Myocyte (in vitro differentiated cells): ENCODE measurements around the gene STXBP3. TPM values are rescaled to one million over a fixed set of nuclear protein-coding genes. Genes with fewer than 3 reads are reported as not detected.
"Not testable (repeated sequence)": the region's sequence is repeated elsewhere in the genome, so short reads cannot be mapped to it uniquely, and the experiment has no call there.

Source experiments
- DNase-seq: peaks from one replicate; pipeline ENCODE4 v3.0.0-alpha.2; 2012; ENCODE audit warnings: low read depth
- polyA plus RNA-seq: library from polyadenylated mRNA; unstranded; fragments of >200 nt; gene quantifications from one replicate; pipeline ENCODE4 v1.2.1, GENCODE V29; 2012; ENCODE audit warnings: missing spikeins
- total RNA-seq: library from RNA; depleted of rRNA; stranded (reverse); fragments of >200 nt; gene quantifications from 2 replicates; pipeline ENCODE4 v1.2.3, GENCODE V29; 2014

Gene STXBP3, protein sequence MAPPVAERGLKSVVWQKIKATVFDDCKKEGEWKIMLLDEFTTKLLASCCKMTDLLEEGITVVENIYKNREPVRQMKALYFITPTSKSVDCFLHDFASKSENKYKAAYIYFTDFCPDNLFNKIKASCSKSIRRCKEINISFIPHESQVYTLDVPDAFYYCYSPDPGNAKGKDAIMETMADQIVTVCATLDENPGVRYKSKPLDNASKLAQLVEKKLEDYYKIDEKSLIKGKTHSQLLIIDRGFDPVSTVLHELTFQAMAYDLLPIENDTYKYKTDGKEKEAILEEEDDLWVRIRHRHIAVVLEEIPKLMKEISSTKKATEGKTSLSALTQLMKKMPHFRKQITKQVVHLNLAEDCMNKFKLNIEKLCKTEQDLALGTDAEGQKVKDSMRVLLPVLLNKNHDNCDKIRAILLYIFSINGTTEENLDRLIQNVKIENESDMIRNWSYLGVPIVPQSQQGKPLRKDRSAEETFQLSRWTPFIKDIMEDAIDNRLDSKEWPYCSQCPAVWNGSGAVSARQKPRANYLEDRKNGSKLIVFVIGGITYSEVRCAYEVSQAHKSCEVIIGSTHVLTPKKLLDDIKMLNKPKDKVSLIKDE
- total RNA-seq = 40.0 and 65.7 TPM in 2 replicates
- 11.8 TPM for polyA plus RNA-seq

DNA sequence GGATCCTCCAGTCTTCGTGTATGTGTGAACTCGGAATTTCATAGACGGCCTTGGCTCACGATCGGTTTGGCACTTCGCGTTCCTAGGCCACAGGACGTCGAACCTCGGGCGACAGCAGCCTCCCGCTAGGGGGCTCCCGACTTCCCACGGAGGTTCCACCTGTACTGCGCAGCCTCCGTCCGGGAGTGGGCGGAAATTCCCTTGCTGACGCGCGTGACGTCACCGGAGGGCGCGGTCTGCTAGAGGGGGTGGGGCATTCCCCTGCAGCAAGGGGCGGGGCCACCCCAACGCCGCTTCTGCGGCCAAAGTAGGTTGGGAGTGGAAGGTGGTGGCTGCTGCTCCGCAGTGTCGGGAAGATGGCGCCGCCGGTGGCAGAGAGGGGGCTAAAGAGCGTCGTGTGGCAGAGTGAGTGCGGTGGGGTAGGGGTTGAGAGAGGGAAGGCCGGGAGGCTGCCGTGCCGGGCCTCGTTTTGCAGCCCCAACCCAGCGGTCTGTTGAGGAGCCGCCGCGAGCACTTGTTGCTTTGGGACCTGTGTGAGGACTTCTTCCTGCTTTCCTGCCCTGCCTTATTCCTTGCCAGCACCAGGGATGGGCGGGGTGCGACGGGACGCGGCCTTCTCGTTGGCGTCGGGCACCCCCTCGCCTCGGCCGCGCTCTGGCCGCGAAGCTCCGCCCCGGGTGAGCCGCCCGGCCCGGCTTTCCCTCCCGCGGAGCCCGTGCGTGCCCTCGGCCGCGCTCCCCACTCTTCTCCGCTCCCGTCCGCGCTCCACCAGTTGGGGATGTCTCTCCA is at the start of gene STXBP3:
TSS of gene STXBP3 (plus strand) at position 293 of the 789 bp plus-strand sequence. CDS start at position 357, 64 bp downstream.
- peak; percentile 97 for DNase-seq

DNA sequence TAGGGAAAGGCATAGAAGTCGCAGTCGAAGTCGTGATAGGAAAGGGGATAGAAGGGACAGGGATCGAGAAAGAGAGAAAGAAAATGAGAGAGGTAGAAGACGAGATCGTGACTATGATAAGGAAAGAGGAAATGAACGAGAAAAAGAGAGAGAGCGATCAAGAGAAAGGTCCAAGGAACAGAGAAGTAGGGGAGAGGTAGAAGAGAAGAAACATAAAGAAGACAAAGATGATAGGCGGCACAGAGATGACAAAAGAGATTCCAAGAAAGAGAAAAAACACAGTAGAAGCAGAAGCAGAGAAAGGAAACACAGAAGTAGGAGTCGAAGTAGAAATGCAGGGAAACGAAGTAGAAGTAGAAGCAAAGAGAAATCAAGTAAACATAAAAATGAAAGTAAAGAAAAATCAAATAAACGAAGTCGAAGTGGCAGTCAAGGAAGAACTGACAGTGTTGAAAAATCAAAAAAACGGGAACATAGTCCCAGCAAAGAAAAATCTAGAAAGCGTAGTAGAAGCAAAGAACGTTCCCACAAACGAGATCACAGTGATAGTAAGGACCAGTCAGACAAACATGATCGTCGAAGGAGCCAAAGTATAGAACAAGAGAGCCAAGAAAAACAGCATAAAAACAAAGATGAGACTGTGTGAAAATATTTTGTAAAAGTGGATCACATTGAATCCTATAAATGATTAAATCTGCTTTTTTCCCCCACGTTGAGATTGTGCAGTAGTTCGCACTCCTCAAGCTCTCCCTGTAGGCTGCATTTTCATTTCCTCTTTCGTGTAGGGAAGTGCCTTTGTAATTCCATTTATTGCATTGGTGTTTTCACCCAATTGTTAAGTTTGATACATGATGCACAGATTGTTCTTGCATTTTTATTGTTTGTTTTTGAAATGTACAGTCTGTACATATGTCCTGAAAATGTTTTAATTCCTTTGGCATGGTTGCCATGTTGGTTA is 46.8 kb upstream of the STXBP3 start:
- DNase-seq = no peak

DNA sequence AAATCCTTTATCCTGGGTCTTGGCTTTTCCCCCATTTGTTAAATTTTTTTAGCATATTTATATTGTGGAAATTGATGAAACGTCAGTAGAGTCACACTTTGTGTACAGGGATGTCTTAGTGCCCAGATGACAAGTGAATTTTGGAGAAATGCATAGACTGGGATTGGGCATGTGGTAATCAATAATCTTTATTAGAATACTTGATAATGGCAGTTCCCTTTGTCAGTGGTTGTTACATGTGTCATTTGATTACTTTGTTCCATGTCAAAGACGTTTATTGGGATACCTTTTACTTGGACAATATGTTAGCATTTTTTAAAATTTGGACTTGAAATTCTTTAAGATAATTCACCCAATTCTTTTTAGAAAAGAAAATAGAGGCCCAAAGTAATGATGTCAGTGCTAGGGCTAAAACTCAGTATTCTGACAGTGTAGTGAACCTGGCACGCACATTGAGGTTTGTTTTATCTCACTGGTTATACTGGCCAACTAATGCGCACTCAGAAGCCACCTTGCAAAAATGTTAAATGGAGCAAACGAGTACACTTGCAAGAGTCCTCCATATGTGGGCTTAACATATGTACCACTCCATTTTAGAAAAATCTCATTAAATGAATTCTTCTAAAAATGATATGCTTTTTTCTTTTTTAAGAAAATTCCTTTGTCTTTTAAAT is 45.2 kb upstream of the STXBP3 start:
- DNase-seq = no peak

DNA sequence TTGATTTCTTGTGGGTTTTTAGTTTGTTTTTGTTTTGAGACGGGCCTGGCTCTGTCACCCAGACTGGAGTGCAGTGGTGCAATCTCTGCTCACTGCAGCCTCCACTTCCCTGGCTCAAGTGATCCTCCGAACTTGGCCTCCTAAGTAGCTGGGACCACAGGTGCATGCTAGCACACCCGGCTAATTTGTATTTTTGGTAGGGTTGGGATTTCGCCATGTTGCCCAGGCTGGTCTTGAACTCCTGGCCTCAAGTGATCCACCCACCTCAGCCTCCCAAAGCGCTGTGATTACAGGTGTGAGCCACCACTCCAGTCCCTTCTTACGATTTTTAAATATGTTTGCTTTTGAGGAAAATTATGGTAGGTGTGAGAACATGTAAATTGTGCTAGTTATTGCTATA is 44.4 kb upstream of the STXBP3 start:
- DNase-seq = not testable (repeated sequence)

DNA sequence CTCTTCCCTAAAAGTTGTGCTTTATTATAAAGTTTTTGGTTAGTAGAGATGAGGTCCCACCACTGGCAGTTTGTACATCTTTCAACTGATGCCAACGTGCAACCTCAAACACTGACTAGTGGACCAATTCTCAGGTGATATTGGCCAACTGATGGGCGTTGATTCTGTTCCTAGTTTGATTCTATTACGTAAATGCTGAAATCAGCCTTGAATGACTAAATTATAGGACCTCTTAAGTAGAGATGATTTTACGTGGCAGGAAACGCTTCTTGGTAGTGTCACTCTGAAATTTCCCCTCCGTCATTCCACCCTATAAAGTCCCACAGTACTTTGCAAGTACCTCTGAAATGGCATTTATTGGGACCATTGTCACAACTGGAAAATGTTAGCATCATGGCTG is 42.5 kb upstream of the STXBP3 start:
- no peak for DNase-seq

DNA sequence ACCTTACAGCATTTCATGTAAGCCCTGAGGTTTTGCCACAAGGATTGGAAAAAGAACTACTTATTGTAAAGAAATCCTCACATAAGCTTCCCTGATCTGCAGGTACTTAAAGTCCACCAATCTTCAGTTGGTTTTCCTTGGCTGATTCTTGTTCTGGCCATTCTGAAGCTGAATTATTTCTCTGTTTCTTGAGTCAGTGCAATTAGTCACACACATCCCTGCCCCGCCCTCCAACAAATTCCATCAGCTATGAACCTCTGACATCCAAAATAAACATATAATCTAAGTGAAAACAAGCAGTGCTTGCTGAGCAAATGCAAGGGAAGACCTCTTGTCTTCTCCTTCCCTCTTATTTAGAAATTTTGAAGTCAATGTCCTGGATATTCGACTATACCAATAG is 42.0 kb upstream of the STXBP3 start:
- peak; percentile 33 for DNase-seq

DNA sequence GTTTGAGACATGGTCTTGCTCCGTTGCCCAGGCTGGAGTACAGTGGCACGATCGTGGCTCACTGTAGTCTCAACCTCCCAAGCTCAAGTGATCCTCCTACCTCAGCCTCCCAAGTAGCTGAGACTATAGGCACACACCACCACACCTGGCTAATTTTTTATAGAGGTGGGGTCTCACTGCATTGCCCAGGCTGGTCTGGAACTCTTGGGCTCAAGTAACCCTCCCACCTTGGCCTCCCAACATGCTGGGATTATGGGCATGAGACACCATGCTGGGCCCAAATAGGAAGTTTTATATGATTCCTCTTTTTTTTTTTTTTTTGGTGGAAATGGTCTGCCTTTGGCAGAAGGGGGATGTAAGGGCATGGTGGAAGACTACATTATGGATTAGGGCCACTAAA is 39.8 kb upstream of the STXBP3 start:
- DNase-seq = no peak

DNA sequence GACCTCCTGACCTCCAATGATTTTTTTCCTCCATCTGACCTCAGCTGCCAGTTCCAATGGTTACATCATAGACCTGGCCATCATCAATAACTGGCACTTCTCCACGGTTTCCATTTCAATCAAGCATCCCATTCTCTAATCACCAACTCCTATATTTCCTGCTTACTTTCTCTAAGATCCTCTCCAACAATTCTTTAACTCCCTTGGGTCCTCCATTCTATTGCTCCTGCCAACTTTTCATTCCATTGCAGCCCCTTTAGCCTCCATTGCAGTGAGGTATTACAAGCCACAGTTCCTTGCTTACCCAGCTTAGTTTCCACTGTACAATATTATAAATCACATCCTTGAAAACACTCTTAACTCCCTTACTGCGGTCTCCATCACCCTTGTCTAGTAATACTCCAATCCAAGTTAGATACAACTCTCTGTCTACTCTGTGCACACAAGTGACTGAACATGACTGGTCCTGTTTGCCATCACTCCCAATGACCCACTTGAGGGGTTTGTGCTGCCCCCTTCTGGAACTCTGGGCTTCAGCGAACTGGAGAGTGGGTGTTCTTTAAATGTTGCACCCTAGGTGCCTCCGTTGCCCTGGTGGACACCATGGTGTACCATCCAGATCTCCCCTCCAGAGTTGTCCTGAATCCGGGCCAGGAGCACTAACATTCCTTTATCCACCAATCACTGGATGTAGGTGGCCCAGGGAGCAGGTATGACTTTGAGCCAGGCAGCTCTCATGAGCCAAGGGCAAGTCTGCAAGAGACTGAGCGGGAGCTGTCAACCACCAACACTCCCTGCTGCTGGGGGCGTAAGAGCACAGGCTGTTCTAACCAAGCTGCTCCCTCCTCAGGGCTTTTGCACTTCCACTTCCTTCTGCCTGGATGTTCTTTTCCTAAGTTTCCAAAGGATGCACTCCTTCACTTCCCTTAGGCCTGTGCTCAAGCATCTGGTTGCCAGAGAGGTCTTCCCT is 37.5 kb upstream of the STXBP3 start:
- DNase-seq = no peak

DNA sequence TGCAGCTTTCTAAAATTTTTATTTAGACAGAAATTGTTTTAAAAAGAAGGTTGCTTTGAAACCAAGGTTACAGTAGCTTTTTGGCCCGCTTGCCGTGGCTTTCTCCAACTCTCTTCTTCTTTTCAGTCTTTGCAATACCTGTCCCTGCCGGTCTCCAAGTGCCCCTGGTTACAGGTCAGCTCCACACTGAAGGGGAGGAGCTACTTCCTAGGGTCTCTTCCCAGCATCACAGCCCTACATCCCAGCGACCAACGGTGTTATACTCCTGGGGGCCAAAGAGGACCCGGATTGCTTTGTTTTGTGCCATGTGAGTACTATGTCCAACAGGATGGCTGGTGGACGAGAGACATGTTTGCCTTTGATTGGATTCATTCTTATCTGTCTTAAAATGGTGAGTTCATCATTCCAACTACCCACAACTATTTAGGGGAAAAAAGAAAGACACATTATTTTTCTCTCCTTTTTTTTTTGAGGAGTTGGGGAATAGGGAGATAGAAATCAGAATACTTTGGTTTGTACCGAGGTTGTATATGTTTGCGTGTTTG is 33.8 kb upstream of the STXBP3 start, which contains the start of gene FNDC7:
TSS of gene FNDC7 (plus strand) at position 303 of the 545 bp plus-strand sequence. CDS start at position 329, 26 bp downstream.
- no peak for DNase-seq

DNA sequence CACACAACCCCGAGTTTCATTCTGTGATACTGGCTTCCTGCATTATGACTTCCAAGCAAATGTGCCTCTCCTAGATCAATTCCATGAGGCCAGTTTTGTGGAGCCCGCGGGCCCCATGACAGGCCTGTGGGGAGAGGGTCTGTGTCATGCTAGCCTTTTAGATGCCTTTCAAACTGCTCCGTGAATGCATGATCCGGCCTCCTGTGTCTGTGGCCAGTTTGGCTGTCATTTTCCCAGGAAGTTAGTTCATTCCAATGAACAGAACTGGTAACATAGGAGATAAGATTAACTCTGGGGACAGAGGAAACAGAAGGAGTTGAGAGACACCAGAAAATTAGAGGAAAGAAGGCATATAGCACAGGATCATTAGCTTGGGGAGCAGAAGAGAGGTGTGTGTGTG is 30.5 kb upstream of the STXBP3 start:
- DNase-seq = no peak

DNA sequence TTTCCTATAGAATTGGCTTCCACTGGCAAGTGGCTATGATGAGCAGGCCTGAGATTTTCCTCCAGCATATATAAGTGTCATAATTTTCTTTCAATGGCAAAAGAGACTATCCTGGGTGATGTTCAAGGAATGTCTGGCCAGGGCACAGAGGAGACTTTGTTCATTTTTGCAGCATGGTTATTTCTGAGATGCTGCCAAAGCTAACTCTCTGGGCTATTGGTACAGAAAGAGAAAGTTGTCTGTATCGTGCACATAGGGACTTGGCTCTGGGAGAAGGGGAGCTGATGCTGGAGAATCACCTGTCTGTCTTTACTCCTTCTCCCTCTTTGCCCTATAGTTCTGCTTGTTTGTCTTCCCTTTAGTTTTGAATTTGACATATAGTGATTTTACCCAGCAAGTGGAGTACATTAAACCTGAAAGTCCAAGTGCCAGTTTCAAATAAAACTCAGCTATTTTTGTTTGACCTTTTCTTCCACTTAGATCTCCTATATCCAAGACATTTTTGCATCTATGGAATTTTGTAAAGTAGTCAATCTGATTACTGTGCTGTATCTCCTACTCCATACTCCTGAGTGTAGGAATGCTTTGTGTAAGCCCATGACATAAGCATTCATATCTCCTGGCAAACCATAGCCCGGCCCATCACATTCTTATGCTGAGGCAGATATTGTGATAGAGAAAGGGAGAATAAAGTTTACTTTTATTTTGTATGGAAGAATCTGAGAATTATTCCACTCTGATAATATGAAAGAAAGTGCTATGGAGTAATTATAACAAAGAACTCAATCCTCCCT is 29.8 kb upstream of the STXBP3 start:
- no peak for DNase-seq

DNA sequence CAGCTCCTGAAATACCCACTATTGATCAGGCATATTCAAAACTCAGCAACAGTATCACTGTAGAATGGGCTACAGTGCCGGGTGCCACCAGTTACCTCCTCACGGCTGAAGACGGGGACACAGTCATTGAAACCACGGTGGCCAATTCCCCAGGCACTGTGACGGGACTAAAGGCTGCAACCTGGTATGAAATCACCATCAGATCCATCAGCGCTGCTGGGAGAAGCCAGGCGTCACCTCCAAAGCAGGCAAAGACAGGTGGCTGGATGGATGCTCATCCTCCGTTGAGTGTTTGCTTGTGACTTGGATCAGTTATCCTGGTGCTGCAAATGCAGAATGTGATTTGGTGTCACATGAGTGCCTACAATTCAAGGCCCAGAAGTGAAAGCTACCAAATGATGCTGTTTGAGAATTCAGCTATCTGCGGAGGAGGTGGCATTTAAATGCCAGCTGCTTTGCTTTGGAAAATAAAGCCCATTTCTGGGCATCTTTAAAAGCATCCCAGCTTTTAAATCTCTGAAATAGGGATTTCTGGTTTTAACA is 28.6 kb upstream of the STXBP3 start:
- DNase-seq = no peak

DNA sequence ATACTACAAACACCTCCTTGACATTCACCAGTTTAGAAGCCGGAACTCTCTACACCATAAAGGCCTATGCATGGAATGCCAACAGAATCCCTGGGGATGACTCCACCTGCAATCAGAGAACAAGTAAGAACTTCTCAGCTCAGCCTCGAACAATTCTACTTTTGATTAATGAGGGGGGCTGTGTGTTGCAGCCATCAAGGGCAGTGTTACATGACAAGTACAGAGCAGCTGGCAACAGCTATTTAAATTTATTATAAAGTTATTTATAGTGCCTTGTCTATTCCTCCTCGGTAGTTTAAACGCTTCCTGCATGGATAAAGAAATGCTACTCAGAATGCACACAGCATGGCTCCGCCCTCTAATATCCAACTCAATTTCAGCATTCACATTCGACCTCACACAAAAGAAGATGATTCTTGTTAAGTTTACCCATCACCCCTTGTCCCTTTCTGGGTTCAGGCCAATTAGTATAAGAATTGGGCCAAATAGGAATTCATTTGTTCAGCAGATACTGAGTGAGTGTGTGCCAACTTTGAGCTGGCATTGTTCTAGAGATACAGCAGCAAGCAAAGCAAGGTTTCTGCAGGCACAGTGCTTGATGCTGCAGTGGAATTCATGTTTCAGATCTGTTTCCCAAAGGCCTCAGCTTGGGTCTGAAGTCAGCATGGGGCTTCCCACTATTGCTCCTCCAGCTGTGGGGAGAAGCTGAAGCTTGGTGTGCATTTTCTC is 27.4 kb upstream of the STXBP3 start:
- DNase-seq = peak; percentile 32

DNA sequence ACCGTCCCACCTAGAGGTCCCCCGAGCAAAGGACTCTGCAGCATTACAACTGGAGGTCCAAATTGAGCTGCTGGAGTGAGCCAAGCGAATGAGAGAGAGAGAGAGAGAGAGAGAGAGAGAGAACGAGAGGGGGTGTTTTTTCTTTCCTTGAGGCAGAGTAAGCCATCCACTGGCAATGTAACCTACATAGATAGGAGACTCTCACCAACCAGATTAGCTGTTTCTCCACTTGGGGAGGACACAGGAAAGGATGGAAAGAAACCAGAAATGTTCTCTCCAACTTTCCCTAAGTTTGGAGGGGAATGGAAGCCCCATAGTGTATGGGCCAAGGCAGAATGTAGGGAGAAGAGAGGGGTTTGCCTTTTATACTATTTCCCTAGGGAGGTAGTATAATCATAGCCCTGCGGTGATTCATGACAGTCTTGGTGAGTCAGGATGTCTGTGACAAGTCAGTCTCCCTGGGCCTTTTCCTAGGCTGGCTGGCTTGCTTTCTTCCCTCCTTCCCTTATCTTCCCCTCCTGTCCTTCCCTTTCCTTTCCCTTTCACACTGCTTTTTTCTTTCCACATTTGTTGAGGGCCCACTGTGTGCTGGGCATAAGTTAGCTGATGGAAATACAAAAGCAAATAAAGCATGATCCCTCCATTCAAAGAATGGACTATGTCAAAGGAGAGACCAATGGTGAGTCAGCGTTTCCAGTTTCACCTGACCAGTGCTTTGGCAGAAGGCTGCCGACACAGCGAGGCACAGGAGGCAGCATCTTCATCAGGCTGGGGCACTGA is 26.6 kb upstream of the STXBP3 start:
- peak; percentile 84 for DNase-seq

DNA sequence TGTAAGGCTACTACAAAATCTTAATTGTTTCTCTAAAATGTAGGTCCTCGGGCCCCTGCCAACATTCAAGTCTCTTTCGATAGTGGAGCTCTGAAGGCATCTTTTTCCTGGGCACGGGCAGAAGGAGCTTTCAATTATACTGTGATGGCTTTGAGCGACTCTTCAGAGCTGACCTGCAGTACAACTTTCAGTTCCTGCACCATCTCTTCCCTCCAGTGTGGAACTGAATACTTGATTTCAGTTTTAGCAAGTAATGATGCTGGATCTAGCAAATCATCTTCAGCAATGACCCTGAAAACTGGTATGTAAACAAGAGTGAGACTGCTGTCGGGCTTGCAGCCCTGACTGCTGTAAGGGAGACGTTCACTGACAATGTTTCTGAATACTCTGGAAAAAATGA is 24.2 kb upstream of the STXBP3 start:
- DNase-seq = no peak

DNA sequence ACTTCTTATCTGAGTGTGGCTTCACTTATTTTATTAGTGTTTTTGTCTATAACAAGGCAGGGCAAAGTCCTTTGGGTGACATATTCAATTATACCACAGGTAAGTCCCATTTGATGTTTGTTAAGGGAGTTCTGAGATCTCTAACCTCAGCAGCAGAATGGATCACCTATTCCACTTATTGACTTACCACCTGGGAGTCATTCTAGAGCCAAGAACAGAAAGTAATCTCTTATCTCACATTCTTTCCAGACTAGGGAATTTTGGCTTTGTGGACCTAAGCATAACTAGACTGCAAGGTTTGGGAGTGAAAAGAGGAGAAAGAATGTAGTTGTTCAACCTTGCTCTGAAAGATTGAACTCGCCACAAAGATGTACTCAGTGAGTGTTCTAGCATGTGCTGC is 20.6 kb upstream of the STXBP3 start:
- DNase-seq = no peak
